Large intestine (tissue), 3 donors: ENCODE results near the gene CHD6. TPM values are rescaled to one million over a fixed set of nuclear protein-coding genes. Genes with fewer than 3 reads are reported as not detected.

Experiments used
- DNase-seq, 2 donors: peaks; one replicate each; pipeline versions ENCODE4 v3.0.0 to v3.0.0-alpha.2; 2013
- H3K27ac ChIP-seq: one replicate; pipeline ENCODE4 v1.5.1; 2013; ENCODE audit warnings: low read length
- H3K27me3 ChIP-seq: 2 replicates; pipeline ENCODE4 v1.6.1; 2013; ENCODE audit warnings: low read length; ENCODE audit not compliant: control insufficient read depth, insufficient read depth
- H3K36me3 ChIP-seq: 2 replicates; pipeline ENCODE4 v1.6.1; 2013; ENCODE audit warnings: low read length; ENCODE audit not compliant: control insufficient read depth, insufficient read depth
- H3K4me1 ChIP-seq: one replicate; pipeline ENCODE4 v1.6.1; 2013; ENCODE audit warnings: low read length; ENCODE audit not compliant: control insufficient read depth, insufficient read depth
- H3K4me3 ChIP-seq: one replicate; pipeline ENCODE4 v1.5.1; 2013; ENCODE audit warnings: low read length
- H3K9me3 ChIP-seq: one replicate; pipeline ENCODE4 v1.6.1; 2013; ENCODE audit warnings: mild to moderate bottlenecking, low read depth, low read length, moderate library complexity; ENCODE audit not compliant: control insufficient read depth
- WGBS: methylation state at CpG from one replicate; pipeline ENCODE4 v1.1.5; 2013; ENCODE audit warnings: low lambda C conversion rate; ENCODE audit not compliant: insufficient coverage; 5-methylcytosine and 5-hydroxymethylcytosine counted together
- polyA plus RNA-seq: library from polyadenylated mRNA; unstranded; fragments of 120-200 nt; gene quantifications from one replicate; pipeline ENCODE4 v1.2.1, GENCODE V29; 2013

The CHD6 gene
- polyA plus RNA-seq, 1 donor = 24.0 TPM

GRCh38 chr20:41398408-41398807 lies 219.8 kb downstream of the CHD6 start:
- no peaks in the 10 kb centered on the region for H3K9me3 ChIP-seq
- H3K27me3 ChIP-seq = peaks cover 2% of the 10 kb centered on the region
- 80% methylated on average over 1 of the region's 2 CpGs for WGBS
- H3K4me3 ChIP-seq = no peak overlapping the region
- H3K4me1 ChIP-seq = no peaks in the 10 kb centered on the region
- H3K27ac ChIP-seq = no peak overlapping the region
- DNase-seq = peak in 1 of 2 donors; percentile 19
- peaks cover 9% of the 10 kb centered on the region for H3K36me3 ChIP-seq

GRCh38 chr20:41395667-41396664 lies 222.2 kb downstream of the CHD6 start:
- H3K4me3 ChIP-seq = no peak overlapping the region
- H3K27me3 ChIP-seq = peaks cover 2% of the 10 kb centered on the region
- no peaks in the 10 kb centered on the region for H3K36me3 ChIP-seq
- no peak overlapping the region for H3K27ac ChIP-seq
- H3K9me3 ChIP-seq = no peaks in the 10 kb centered on the region
- no CpG with 5 or more reads among the region's 18 CpGs for WGBS
- DNase-seq = no peak
- H3K4me1 ChIP-seq = no peaks in the 10 kb centered on the region

- no peaks in the 10 kb centered on the region for H3K4me1 ChIP-seq
- H3K27me3 ChIP-seq = peaks cover 2% of the 10 kb centered on the region
- no peak overlapping the region for H3K27ac ChIP-seq
- no CpG with 5 or more reads among the region's 9 CpGs for WGBS
- no peak for DNase-seq
- no peak overlapping the region for H3K4me3 ChIP-seq
- no peaks in the 10 kb centered on the region for H3K9me3 ChIP-seq
- H3K36me3 ChIP-seq = no peaks in the 10 kb centered on the region
These were observed 223.1 kb downstream of the CHD6 start for GRCh38 chr20:41394931-41395666.

DNA sequence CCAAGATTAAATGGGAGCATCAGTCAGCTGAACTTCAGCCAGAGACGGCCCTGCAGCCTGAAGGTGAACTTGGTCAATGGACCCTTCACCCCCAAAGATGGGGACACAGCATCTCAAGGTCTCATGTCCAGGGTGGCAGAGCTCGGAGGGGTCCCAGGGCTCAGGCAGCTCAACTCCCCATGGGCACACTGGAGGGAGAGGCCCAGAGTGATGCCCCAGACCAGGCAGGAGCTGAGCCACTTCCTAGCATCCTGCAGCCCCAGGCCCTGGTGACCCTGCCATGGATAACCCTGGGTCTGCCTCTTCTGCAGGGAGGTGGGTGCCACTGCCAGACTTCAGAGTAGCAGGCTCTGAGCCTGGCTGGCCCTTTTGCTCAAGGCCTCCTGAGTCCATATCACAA lies 224.1 kb downstream of the CHD6 start:
- no CpG with 5 or more reads among the region's 2 CpGs for WGBS
- Histone ChIP-seq H3K27me3 (peaks cover 2% of the 10 kb centered on the region), H3K36me3 (no peaks in the 10 kb centered on the region), H3K4me3 (no peak overlapping the region), H3K4me1 (no peaks in the 10 kb centered on the region), H3K27ac (no peak overlapping the region), H3K9me3 (no peaks in the 10 kb centered on the region)
- DNase-seq = no peak

- no CpG with 5 or more reads among the region's 3 CpGs for WGBS
- no peak for DNase-seq
- H3K27ac ChIP-seq = no peak overlapping the region
- H3K4me1 ChIP-seq = no peaks in the 10 kb centered on the region
- peaks cover 2% of the 10 kb centered on the region for H3K27me3 ChIP-seq
- H3K4me3 ChIP-seq = no peak overlapping the region
- no peaks in the 10 kb centered on the region for H3K36me3 ChIP-seq
- H3K9me3 ChIP-seq = no peaks in the 10 kb centered on the region
These were observed 224.5 kb downstream of the CHD6 start for GRCh38 chr20:41393705-41394066.

- DNase-seq = no peak
- H3K9me3 ChIP-seq = no peaks in the 10 kb centered on the region
- H3K27ac ChIP-seq = no peak overlapping the region
- WGBS = no CpG with 5 or more reads among the region's 12 CpGs
- H3K27me3 ChIP-seq = peaks cover 2% of the 10 kb centered on the region
- H3K4me1 ChIP-seq = no peaks in the 10 kb centered on the region
- no peaks in the 10 kb centered on the region for H3K36me3 ChIP-seq
- no peak overlapping the region for H3K4me3 ChIP-seq
These were observed 225.1 kb downstream of the CHD6 start for GRCh38 chr20:41392871-41393704.

DNA sequence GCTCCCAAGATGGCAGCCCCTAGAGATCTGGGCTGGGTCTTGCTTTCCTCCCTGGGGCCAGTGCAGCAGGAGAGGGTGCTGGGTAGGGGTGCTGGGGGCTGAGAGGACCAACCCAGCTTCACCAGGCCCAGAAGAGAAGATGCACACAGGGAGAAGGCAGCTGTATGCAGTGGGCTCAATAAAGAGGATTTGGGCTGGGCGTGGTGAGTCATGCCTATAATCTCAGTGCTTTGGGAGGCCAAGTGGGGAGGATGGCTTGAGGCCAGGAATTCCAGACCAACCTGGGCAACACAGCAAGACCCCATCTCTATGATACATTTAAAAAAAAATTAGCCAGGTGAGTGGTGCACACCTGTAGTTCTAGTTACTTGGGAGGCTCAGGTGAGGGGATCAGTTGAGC lies 225.9 kb downstream of the CHD6 start:
- no CpG with 5 or more reads among the region's 1 CpG for WGBS
- Histone ChIP-seq H3K4me1 (no peaks in the 10 kb centered on the region), H3K27me3 (peaks cover 2% of the 10 kb centered on the region), H3K27ac (no peak overlapping the region), H3K4me3 (no peak overlapping the region), H3K9me3 (no peaks in the 10 kb centered on the region), H3K36me3 (no peaks in the 10 kb centered on the region)
- no peak for DNase-seq

GRCh38 chr20:41391587-41392001 lies 226.6 kb downstream of the CHD6 start:
- no CpG with 5 or more reads among the region's 10 CpGs for WGBS
- H3K27me3 ChIP-seq = peaks cover 2% of the 10 kb centered on the region

DNA sequence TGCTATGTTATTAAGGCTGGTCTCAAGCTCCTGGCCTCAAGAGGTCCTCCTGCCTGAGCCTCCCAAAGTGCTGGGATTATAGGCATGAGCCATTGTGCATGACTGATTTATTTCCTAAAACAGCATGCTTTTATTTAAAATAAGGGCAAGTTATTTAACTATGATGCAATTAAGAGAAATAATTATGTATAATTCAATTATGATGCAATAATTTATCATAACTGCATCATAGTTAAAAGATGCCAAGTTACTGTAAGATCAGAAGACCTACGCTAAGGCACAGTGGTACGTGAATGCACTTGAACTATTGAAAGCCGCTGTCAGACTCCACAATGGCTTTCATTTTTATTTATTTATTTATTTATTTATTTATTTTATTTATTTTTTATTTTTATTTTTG lies 227.3 kb downstream of the CHD6 start:
- H3K4me1 ChIP-seq = no peaks in the 10 kb centered on the region
- no peaks in the 10 kb centered on the region for H3K36me3 ChIP-seq
- H3K27ac ChIP-seq = no peak overlapping the region
- WGBS = 96% methylated on average over 3 of the region's 3 CpGs
- no peak for DNase-seq
- no peaks in the 10 kb centered on the region for H3K9me3 ChIP-seq
- H3K27me3 ChIP-seq = no peaks in the 10 kb centered on the region
- no peak overlapping the region for H3K4me3 ChIP-seq

More at GRCh38 chr20:41391587-41392001, 226.6 kb downstream of the CHD6 start:
- Histone ChIP-seq H3K27ac (no peak overlapping the region), H3K9me3 (no peaks in the 10 kb centered on the region), H3K4me1 (no peaks in the 10 kb centered on the region), H3K36me3 (no peaks in the 10 kb centered on the region), H3K4me3 (no peak overlapping the region)
- no peak for DNase-seq

DNA sequence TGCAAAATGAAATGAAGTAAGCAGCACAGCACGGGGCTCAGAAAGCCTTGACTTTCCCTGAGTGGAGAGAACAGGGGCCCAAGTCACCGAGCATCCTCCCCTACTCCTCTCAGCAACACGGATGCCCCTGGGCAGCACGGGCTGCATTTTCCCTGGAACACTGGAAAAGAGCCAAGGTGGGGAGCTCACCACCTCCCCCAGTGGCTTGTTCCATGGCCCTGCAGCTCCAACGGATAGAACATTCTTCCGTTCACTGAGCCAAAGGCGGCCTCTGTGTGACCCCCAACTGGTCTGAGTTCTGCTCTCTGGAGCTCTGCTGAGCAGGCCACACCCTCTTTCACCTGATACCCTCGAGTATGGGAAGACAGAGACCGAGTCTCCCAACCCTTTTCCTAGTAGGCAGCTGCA lies 230.7 kb downstream of the CHD6 start:
- no peaks in the 10 kb centered on the region for H3K9me3 ChIP-seq

More for the DNA sequence above, 230.7 kb downstream of the CHD6 start:
- no peak overlapping the region for H3K4me3 ChIP-seq
- H3K27ac ChIP-seq = no peak overlapping the region
- H3K4me1 ChIP-seq = no peaks in the 10 kb centered on the region
- H3K27me3 ChIP-seq = no peaks in the 10 kb centered on the region
- no peaks in the 10 kb centered on the region for H3K36me3 ChIP-seq
- WGBS = no CpG with 5 or more reads among the region's 9 CpGs
- DNase-seq = no peak
